Measurements from ENCODE around the gene UCN2.

DNA sequence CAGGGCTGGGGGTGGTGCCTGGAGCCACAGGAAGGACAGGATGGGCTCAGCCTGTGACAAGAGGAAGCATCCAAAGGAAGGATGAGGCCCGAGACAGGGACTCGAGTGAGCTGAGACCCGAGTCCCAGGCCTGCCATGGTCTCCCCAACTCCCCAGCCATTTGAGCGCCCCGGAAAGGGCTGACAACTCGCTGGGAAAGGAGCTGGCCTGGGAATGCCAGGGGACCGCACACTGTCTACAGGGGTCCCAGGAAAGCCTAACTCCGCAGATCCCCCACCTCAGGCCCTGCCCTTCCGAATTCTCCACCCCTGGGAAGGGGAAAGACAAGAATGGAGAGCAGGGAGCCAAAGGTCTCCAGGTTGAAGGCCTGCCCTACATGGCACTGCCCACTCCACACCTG is 38.6 kb downstream of the UCN2 start:
- TF ChIP-seq POLR2A (IDR thresholded peaks at IDR 0.05) (no peak), CTCF (IDR thresholded peaks at IDR 0.05) (no peak)
